GM08714 (cell line): Measurements from ENCODE around the gene CCL28.

Experiments used
- H3K4me3 ChIP-seq: fragments of 200-500 bp; sonication (Bioruptor generic); 2 replicates; pipeline ENCODE4 v1.5.1; 2014; ENCODE audit warnings: mild to moderate bottlenecking, low read length, inconsistent platforms
- ZNF274 ChIP-seq: IDR thresholded peaks from 2 replicates; pipeline ENCODE4 v1.6.1; 2012; ENCODE audit warnings: mild to moderate bottlenecking, low read depth, low read length

Gene CCL28

GRCh38 chr5:43354774-43355173 is 57.4 kb downstream of the CCL28 start:
- TF ChIP-seq ZNF274, result no peak
- H3K4me3 ChIP-seq, result no peak overlapping the region

GRCh38 chr5:43353668-43354067 is 58.5 kb downstream of the CCL28 start:
- H3K4me3 ChIP-seq, result no peak overlapping the region
- TF ChIP-seq ZNF274, result no peak

GRCh38 chr5:43352915-43353314 is 59.3 kb downstream of the CCL28 start:
- H3K4me3 ChIP-seq, result no peak overlapping the region

GRCh38 chr5:43352131-43352530 is 60.1 kb downstream of the CCL28 start:
- no peak overlapping the region for H3K4me3 ChIP-seq
- no peak for TF ChIP-seq ZNF274

More at GRCh38 chr5:43352915-43353314, 59.3 kb downstream of the CCL28 start:
- TF ChIP-seq ZNF274, result no peak

DNA sequence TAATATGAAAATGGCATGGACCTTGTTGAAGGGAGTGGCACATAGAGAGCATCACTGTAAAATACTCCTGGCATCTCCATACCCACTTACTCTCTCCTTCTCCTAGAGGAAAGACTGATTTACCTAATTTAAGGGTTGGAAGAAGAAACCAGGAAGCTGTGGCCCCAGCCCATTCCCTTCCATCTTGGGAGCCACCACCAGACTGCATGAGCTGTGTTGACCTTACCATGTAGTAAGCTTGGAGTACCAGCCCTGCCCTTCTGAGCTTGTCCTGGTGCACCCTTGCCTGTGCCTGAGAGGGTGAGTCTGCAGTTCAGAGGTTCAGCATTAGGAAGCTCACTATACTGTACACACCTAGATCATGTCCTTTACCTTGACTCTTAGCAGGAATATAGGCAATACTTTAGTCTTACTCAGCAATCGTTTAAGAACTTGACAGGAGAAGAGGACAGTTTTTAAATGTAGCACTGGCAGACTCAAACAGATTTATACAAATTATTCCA is 63.3 kb downstream of the CCL28 start:
- TF ChIP-seq ZNF274, result no peak
- no peak overlapping the region for H3K4me3 ChIP-seq

- no peak for TF ChIP-seq ZNF274
- no peak overlapping the region for H3K4me3 ChIP-seq
These were observed 64.0 kb downstream of the CCL28 start for GRCh38 chr5:43348207-43348606.

DNA sequence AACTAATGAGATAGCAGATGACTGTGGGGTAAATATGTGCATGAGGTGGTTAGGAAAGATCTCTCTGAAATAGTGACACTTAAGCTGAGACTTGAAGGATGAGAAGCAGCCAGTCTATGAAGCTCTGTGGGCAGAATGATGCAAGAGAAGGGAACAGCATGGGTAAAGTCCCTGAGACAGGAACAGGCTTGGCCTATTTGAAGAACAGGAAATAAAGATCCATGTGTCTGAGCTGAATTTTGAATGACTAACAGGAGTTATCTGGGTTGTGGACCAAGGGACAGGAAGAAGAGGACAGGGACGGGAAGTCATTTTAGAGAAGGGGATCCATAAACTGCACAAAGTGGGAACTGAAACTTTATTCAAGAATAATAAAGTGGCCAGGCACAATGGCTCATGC is 73.3 kb downstream of the CCL28 start:
- no peak for TF ChIP-seq ZNF274

DNA sequence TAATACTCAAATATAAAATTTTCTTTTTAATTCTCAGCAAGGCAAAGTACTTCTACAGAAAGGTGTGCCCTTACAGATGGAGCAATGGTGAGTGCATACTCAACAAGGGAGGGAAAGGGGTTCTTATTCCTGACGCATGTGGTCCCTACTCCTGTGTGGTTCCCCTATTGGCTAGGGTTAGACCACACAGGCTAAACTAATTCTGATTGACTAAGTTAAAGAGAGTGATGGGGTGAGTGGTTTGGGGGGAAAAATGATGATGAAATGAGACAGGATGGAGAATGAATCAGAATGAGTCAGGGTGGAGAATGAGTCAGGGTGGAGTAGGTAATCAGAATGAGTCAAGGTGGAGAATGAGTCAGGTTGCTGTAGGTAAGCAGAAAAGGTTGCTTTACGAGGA is 76.0 kb downstream of the CCL28 start:
- TF ChIP-seq ZNF274, result no peak
- H3K4me3 ChIP-seq, result no peak overlapping the region

More for the DNA sequence above, 73.3 kb downstream of the CCL28 start:
- H3K4me3 ChIP-seq, result no peak overlapping the region

- TF ChIP-seq ZNF274, result no peak
- no peak overlapping the region for H3K4me3 ChIP-seq
These were observed 76.5 kb downstream of the CCL28 start for GRCh38 chr5:43335681-43336080.

DNA sequence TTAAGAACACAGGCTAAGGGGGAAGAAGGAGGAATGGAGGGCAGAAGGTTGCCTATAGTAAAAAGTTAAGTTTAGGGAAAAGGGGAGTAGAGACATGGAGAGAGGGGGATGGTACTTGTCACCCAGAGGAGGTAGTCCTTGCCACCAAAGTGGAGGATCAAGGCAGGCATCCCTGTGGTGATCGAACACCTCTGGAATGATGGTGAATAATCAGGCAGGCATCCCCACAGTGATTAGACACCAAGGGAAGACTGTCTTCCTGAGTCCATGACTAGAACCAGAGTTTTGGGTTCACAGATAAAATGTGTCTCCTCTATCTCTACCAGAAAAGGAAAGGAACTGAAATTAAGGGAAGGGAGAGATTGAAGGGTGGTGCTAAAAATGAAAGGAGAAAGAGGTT is 79.8 kb downstream of the CCL28 start:
- no peak overlapping the region for H3K4me3 ChIP-seq
- TF ChIP-seq ZNF274, result no peak
